NOMO-1 treated with dmso at 0.1 percent for 144 hours (cell line): ENCODE data around the gene LRMDA.

ENCODE experiments used
- DNase-seq: peaks from one replicate; lab custom pipeline; 2025; ENCODE audit not compliant: unreplicated experiment; lab: John Stamatoyannopoulos, UW

The LRMDA gene

DNA sequence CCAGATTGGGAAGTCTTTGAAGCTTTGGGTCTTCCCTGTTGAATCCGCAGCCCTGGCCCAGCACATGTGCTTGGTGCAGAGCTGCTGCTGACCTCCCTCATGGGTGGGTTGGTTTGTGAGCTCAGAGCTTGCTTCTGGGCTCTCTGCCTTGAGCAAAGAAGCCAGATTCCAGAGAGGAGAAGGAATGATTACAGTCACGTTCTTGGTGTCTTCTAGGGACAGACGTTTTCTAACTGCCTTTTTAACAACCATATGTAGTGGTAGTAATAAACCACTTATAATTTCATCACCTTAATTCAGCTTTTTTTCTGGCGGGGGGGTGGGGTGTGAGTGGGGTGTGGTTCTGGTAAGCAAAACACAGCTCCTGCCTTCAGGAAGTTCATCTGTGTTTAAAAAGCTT lies 39.5 kb downstream of the LRMDA start:
- DNase-seq: no peak

DNA sequence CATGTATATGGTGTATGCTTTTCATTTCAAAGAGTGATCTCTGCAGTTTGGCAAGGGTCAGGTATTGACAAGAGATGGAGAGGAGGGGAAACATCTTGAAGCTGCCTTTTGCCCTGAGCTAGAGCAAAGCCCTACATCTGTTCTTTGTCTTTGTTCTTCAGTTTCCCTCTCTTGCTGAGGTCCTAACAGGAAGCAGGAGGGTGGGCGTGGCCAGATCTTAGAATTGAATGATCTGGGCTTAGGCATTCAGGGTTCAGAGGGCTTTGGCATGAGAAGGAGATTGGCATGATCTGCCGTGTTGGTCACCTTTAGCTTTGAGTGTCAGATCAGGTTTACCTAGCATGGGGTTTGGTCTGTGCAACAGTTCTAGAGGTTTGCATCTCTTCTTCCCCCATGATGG lies 41.3 kb downstream of the LRMDA start:
- DNase-seq: no peak

DNA sequence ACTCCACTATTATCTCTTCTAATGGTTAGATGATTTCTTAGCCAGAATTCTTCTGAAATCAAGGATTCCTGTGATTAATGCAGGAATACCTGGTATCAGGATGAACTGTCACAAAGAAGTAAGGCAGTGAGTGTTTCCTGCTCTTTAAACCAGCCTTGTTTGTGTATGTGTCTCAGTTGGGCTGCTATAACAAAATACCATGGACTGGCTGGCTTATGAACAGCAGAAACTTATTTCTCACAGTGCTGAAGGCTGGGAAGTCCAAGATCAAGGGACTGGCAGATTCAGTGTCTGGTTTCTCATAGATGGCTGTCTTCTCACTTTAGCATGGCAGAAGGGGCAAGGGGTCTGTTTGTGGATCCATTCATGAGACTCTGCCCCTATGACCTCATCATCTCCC lies 42.7 kb downstream of the LRMDA start:
- DNase-seq: no peak

DNA sequence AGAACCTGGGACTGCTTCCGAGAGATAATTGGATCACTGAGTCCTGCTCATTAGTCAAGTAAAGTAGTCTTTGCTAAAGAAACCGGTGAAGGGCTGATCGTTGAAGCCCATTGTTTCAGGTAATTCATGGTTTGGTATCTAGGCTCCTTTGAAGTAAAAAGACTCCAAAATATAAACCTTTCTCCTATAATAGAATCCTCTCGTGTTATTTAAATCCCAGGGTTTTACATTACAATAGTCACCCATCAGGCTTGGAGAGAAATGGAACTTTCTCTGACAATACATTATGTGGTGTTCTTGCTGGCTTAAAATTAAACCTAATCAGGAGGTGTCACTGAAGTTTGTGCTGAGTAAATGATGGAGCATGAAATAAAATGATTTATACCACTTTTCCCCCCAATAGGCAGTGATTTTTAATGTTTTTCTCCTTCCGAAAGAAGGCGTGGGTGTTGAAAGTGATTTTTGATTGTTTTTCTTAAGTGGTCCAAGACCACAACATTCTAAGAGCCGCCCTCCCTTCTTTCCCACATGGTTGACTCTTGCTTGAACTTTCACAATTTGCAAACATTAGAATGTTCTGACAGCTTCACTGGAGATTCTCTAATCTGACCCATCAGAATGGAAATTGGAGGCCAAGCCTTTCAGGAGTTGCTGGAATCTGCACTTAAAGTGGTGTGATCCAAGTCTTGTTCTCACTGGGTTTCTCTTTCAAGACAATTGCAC lies 44.2 kb downstream of the LRMDA start:
- DNase-seq: no peak

DNA sequence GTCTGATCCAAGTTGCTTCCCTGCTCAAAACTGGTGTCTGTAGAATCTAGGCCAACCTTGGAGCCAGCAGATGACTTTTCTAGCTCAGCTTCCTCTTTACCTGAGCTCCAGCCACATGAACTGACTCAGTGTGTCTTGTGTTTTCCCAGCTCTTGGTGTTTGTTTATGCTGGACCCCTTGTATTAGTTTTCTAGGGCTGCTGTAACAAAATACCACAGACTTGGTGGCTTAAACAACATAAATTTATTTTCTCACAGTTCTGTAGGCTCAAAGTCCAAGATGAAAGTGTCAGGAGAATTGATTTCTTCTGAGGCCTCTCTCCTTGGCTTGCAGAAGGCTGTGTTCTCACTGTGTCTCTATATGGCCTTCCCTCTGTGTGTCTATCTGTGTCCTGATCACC lies 45.1 kb downstream of the LRMDA start:
- no peak for DNase-seq

DNA sequence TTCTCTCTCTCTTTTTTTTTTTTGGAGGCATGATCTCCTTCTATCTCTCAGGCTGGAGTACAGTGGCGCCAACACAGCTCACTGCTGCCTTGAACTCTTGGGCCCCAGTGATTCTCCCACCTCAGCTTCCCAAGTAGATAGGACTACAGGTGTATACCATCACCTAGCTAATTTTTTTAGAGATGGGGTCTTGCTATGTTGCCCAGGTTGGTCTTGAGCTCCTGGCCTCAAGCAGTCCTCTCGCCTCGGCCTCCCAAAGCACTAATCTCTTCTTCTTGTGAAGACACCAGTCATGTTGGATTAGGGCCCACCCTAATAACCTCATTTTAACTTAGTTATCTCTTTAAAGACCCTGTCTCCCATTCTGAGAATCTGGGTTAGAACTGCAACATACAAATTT lies 45.6 kb downstream of the LRMDA start:
- DNase-seq: no peak

DNA sequence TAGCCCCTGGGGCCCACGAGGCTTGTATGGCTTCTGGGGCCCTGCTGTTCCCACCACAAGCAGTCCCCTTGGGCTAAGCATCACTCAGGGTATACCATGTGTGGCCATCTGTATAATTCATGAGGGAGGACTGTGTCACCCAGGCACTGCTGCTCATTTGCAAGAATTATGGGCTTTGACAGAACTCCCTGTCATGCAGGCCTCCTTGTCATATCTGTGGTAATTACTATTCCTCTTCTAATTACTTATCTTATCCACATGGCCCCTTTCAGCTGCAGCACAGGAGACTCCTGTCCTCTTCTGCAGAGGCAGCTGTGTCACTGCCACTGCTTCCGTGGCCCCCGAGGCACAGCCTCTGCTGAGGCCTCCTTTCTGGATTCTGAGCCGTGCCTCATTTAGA lies 46.3 kb downstream of the LRMDA start:
- DNase-seq: no peak

DNA sequence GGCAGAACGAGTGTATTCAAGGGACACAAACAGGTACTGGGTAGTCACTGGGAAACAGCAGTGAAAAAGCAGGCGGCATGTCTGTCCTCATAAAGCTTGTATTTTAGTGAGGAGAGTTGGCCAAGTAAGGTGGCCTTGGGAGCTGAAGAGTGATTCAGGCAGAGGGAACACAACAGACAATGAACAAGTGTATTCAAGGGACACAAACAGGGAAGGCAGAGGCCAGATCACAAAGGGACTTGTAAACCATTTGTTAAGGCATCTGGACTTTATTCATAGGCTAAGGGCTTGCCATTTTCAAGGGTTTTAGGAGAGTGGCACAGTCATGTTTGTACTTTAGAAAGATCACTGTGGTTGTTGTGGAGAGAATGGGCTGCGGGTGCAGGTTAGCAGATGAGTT lies 49.0 kb downstream of the LRMDA start:
- no peak for DNase-seq

DNA sequence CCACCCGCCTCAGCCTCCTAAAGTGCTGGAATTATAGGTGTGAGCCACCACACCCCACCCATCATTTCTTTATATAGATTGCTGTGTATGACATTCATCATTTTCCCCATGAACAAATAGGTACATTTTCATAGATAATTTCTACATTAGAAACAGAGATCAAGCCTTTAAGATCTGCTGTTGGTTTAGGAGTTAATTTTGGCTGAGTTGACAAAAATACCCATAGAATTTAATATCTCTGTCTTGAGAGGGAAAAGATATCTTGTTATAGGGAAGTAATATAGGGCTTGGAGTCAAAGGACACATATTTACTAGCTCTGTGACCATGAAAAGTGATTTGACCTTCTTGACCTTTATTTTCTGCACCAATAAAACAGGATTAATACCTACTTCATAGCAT lies 51.8 kb downstream of the LRMDA start:
- no peak for DNase-seq

DNA sequence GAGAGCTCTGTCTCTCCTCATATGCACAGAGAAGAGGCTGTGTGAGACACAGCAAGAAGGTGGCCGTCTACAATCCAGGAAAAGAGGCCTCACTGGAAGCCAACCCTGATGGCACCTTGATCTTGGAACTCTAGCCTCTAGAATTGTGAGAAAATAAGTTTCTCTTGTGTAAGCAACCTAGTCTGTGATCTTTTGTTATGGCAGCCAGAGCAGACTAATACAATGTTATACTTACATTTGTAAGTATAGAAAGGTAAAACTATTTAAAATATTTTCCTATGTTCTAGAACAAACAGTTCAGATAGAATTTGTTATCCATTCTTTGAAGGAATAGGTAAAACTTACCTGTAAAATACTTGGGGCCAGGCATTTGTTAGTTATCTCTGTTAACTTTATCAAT lies 53.3 kb downstream of the LRMDA start:
- DNase-seq: no peak

DNA sequence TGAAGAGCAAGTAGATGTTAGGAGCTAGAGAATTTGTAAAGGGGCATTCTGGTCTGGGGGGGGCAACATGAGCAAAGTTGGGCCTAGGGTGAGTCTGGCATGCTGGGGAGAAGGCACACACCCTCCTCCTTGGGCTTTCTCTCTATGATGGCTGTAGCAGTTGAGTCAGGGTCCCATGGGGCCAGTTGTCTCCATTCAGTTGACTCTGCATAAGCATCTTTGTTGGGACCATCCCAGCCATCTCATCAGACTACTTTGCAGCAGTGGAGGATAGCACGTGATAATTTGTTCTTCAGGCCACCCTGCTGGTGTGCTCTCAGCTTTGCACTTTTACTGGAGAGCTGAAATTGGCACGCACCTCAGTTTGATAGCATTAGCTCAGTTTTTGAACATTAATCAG lies 55.2 kb downstream of the LRMDA start:
- no peak for DNase-seq

DNA sequence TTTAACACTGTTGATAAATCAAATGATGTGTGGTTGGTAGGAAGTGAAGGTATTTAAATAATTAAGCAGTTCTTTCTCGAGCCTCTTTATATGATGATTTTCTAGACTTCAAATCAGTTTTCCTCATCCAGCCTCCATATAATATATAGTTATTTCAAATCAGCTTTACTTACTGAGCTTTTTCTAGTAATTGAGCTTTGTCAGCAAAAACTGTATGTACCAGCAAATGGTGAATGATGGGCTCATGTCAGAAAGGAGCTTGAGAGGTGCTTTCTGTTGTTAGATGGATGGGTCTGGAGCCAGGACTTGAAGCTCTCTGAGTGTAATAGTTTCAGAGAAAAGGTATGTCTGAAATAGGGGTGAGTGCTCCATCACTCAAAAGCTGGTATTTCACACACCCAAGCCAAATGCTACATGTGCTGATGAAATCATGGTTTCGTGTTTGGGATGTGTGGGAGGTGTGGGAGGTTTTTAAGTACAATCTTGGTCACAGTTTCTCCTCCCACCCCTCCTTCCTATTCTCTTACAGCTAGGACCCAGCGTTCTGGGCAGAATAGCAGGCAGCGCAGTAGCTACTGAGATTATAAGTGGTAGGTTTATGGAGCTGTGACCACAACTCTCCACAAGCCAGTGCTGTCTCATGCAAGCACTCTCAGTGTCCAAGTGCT lies 55.8 kb downstream of the LRMDA start:
- DNase-seq: no peak

DNA sequence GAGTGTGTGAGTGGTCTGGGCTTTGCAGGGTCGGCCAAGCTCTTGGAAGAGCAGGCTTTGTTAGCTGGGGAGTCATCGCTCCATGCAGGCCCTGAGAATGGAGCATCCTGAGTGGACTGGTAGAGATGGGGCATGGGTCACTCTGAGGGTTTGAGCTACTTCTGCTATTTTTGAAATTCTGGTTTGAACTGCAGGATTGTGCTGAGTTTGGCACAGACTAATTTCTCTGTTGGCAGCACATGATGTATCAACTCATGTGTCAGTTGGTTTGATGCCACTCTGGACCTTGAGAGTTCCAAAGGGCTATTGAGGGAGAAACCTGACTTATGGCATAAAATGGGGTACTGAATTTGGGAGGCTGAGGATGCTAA lies 56.3 kb downstream of the LRMDA start:
- no peak for DNase-seq

DNA sequence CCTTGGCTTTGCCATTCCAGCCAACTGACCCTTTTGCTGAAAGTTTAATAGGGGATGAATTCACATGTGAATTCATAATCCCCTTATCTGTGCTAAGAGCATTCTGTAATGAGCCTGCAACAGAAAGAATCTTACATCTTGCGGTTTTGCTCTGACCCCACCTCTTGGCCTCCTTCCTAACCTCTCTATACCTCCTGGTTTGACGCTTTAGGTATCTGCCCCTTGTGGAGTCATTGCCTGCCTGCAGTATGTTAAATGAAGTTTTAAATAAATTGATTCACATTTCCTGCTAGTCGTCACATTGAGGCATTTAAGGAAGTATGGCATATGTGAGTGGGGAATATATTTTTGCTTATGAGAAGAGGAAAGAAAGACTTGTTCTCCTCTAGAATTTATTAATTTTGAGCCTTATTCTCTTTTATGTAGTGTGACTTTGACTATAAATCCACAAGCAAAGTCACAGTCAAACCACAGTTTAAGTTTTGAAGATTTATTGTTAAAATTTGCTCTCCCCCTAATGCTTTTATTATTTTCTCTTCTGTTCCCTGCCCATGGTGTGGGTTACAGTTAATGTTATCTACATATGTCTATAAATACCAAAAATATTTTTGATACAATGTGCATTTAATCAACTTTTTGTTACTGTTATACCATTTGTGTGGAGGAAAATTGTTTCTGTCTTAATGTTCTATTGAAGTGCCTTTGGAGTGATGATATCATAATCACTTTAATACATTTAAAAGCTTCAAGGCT lies 60.9 kb downstream of the LRMDA start:
- DNase-seq: no peak

DNA sequence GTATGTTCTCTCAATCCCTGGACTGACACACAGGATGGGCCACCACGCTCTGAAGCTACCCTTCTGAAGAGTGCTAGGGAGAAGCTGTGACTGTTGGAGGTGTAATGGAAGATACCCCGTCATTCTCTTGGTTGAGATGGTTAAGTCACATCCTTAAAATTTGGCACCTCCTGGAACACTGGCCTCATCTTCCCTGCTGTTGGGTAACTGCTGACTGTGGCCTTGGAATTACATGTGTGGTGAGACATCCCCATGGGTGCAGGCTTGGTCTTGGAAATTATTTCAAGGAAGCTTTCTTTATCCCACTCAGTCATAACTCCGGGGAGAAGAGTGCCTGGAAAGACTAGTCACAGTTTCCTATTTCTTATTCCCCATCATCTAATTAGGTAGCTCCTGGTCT lies 62.0 kb downstream of the LRMDA start:
- DNase-seq: no peak

DNA sequence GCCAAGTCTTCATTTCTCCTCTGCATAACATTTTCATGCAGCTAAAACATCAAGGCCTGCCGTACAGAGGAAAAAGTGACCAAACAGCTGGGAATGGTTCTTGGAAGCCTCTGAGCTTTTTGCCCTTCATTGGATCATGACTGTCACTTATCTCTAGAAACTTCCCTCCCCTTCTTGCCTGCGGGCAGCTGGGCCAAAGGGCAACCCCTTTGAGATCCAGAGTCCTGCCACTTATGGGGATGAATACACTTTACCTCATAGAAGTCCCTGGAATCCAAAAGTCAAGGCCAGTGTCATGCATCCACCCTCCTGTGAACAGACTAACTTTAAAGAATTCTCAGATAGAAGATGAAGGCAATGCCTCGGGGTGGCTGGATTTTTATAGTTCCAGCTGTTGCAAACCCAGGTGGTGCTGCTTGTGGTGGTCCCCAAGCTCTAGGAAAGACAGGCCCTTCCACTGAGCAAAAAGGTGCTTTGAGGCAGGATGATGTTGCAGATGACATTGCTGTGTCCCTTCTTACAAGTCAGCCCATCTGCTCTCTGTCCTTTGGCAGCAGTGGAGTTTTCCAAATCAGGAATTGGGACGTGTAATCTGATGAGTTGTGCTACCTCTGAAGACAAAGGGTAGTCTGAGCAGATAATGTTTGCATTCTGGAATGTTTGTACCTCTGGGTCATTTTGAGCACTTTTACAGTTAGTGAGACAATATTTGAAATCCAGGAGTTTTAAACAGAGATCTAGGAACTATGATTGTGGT lies 64.2 kb downstream of the LRMDA start:
- DNase-seq: no peak

DNA sequence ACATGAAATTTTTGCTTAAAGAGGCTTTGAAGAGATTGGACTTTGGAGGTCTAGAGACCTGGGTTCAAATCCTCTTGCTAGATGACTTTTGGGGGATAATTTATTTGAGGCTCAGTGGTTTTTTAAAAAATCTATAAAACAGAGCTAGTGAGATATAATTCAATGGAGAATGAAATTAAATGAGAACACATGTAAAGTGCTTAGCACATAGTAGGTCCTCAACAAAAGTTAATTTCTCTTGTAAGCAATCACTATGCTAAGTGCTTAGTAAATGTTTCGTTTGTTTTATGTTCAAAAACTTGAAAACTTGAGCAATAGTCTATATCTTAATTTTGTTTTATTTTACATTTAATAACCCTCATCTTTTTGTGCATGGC lies 64.8 kb downstream of the LRMDA start:
- DNase-seq: no peak

DNA sequence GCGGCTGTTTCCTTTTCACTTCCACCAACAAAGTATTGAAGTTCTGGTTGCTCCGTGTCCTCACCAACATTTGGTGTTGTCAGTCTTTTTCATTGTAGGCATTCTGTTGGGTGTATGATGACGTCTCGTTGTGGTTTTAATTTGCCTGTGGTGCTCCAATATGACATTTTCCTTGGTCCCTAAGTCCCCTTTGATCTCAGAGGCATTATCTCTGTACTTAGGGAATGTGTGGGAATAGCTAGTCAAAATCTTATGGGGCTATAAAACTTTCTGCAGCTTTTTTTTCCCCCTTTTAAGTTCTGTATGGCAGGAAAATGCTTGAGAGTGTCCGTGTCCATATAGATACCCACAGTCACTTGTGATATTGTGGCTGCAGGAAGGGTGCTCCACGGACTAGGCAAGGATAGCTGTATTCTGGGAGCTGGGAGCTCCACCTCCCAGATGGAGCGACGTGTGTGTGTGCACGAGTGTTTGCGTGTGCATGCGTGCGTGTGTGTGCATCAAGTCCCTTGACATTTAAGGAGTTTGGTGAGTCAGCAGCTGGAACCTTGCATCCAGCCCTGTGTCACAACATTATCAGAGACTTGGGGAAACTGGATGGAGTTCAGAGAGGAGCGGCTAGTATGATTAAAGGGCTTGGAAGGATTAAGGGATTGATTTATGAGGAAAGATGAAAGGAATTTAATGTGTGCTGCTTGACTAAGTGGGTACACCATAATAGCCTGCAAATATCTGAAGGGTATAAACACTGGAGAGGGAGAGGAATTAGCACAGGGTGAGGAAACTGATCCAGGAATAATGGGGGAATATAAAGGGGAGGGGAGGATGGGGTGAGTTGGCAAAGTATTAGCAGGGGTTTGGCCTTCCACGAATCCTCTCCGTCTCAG lies 66.8 kb downstream of the LRMDA start:
- DNase-seq: no peak

DNA sequence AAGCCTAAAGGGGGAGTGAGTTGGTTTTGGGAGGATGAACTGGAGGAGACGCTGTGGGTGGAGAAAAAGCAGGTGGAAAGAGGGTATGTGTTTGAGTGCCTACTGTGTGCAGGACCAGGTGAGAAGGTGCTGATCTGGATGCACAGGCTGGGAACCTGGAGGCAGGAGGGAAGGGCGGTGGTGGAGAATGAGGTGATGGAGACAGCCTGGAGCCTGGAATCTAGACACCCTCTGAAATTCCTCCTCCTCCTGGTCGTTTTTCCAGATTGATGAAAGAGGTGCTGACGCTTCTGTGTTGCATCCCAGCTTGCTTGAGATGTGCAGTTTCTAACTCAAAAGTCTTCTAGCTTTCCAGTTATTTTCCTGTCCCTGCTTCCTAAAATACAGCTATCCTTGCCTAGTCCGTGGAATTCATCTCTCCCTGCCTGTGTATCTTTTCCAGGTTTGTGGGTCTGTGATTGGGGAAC lies 67.5 kb downstream of the LRMDA start:
- DNase-seq: no peak

DNA sequence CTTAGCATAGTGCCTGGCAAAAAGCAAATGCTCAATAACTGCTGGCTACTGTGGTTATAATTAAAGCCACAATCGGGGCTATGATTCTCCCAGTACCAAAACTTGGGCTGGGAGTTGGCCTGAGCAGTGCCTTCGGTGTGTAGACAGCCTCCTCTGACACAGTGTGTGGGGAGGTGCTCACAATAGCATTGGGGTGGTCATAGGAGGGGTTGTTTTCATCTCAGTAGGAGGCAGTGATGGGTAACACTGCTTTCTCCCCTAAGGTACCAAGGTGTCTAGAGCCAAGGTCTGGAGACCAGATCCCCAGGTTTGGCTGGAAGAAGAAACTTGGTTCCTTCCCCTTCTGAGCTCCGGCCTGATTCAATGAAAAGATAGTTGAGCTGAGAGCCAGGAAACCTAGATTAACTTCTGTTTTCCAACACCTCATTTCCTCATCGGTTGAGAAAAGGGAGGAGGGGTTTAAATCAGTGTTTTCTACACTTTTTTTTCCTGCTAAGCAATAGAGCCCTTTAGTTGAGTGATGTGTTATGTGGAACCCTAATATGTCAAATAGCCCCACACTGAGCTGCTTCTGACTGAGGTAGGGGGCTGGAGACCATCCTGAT lies 68.2 kb downstream of the LRMDA start:
- DNase-seq: no peak
